Motor neuron (in vitro differentiated cells): Measurements from ENCODE around the gene METRN. TPM values are rescaled to one million over a fixed set of nuclear protein-coding genes. Genes with fewer than 3 reads are reported as not detected.
A peak's percentile ranks its signal among the peaks of the same experiment; 100 is the strongest.

Experiments used
- ATAC-seq, 8 experiments: fragments of 200-7000 bp; cut with Tn5 transposase; replicated peaks in 6 of 8; 2 replicates each; pipeline ENCODE4 v1.8.0; 2021; ENCODE audit warnings: mild to moderate bottlenecking in 8 of 8, moderate library complexity in 8 of 8
- H3K27ac ChIP-seq, 2 donors: fragments of 250-450 bp; sonication (Bioruptor Pico); 2 replicates each; pipeline ENCODE4 v1.9.0; 2021; ENCODE audit warnings: antibody characterized with exemption in 2 of 2, mild to moderate bottlenecking in 2 of 2, moderate library complexity in 1 of 2
- H3K4me1 ChIP-seq, 2 donors: fragments of 250-450 bp; sonication (Bioruptor Pico); replicated peaks in 1 of 2; 2 replicates each; pipeline ENCODE4 v1.6.1; 2021; ENCODE audit warnings: antibody characterized with exemption in 2 of 2, mild to moderate bottlenecking in 2 of 2, moderate library complexity in 1 of 2
- H3K4me3 ChIP-seq, 5 donors: fragments of 250-450 bp; sonication (Bioruptor Pico); 2 replicates each; pipeline ENCODE4 v1.9.0; 2021; ENCODE audit warnings: antibody characterized with exemption in 5 of 5, mild to moderate bottlenecking in 5 of 5, moderate library complexity in 4 of 5
- WGBS, 10 experiments: fragments of 450-650 bp; shearing (Covaris generic); methylation state at CpG; one replicate each; pipeline ENCODE4 v1.0.0; 2022; 5-methylcytosine and 5-hydroxymethylcytosine counted together
- in situ Hi-C, 9 experiments: fragments of 400-800 bp; cut with MboI; loops; one replicate each; pipeline ENCODE4 v1.15.0; 2021; ENCODE audit warnings: low sequenced_read_pairs in 9 of 9, low pct_unique_long_range_greater_than_20kb in 2 of 9; ENCODE audit not compliant: unreplicated experiment in 9 of 9
- total RNA-seq, 8 experiments: library from RNA; unstranded; fragments of 300-600 nt; gene quantifications; 2 replicates each; pipeline versions ENCODE4 v1.2.3 to v1.2.4, GENCODE V29; 2022

The METRN gene
- total RNA-seq, 8 experiments from 2014 or later: 10.1 to 402 (median 34.9) TPM

GRCh38 chr16:703406-703805, 11.5 kb upstream of the METRN start:
- H3K4me1 ChIP-seq: peaks cover 34 to 43% of the 10 kb centered on the region in 2 donors
- in situ Hi-C loops: loop anchor here in 1 of 9 experiments (25.0 kb wide), 1 partner anchor 359 kb away; the partner anchor contains the start of gene SSTR5

GRCh38 chr16:704047-704446, 10.9 kb upstream of the METRN start:
- WGBS, 10 experiments: 0 to 66% methylated on average over 1 to 5 of the region's 7 CpGs; no CpG with 5 or more reads in 8 of the 10 experiments
- H3K4me3 ChIP-seq: peak overlapping the region; percentile 55 to 96 (median 85)
- H3K4me1 ChIP-seq: peaks cover 37 to 47% of the 10 kb centered on the region in 2 donors
- ATAC-seq: no peak
- no peak overlapping the region for H3K27ac ChIP-seq
- in situ Hi-C loops: loop anchor here in 1 of 9 experiments (25.0 kb wide), 1 partner anchor 358 kb away; the partner anchor contains the start of gene SSTR5

More at GRCh38 chr16:703406-703805, 11.5 kb upstream of the METRN start:
- ATAC-seq: no peak
- WGBS, 10 experiments: 33 to 40% (median 40%) methylated on average over 1 to 4 of the region's 12 CpGs; no CpG with 5 or more reads in 7 of the 10 experiments
- Histone ChIP-seq H3K4me3 (no peak overlapping the region), H3K27ac (no peak overlapping the region)

DNA sequence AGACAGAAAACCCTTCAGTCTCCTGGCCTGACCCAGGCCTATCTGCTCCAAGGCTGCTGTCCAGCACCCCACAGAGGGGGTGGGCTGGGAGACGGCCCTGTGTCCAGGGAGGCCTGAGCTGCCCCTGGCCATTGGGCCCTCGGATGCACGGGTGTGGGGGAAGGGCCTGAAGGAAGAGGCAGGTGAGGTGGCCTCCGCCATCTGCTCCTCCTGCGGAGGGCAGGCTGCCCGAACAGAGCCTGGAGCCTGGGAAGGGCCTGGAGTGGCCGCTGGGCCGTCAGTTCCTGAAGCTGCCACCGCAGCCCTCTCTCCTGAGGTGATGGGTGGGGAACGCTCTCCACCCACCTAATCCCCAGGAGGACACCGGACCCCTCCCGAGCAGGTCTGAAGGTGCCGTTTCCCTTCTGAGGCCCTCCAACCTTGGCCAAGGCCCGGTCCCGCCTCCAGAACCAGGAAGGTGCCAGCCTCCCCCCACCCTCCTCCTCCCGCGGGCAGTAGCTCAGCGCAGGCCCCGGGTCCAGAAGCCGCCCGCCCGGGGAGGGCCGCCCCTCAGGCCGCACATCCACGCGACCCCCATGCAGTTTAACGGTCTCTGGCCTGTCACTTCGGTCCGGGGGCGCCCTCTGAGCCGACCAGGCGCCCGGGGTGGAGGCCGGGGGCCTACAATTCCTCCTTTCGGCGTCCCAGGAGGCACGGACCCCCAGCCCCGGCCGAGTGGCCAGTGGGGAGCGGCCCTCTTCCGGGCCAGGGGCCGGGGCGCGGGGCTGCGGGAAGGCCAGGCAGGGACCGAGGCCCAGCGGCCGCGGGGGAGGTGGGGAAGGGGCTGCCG, 10.2 kb upstream of the METRN start:
- in situ Hi-C loops: loop anchor here in 1 of 9 experiments (25.0 kb wide), 1 partner anchor 358 kb away; the partner anchor contains the start of gene SSTR5
- WGBS, 10 experiments: 17 to 43% (median 39%) methylated on average over 2 to 7 of the region's 50 CpGs; no CpG with 5 or more reads in 7 of the 10 experiments
- H3K4me3 ChIP-seq: peak overlapping the region; percentile 55 to 96 (median 85)
- H3K4me1 ChIP-seq: peaks cover 42 to 52% of the 10 kb centered on the region in 2 donors
- ATAC-seq: no peak
- peak overlapping the region; percentile 87 to 89 for H3K27ac ChIP-seq

DNA sequence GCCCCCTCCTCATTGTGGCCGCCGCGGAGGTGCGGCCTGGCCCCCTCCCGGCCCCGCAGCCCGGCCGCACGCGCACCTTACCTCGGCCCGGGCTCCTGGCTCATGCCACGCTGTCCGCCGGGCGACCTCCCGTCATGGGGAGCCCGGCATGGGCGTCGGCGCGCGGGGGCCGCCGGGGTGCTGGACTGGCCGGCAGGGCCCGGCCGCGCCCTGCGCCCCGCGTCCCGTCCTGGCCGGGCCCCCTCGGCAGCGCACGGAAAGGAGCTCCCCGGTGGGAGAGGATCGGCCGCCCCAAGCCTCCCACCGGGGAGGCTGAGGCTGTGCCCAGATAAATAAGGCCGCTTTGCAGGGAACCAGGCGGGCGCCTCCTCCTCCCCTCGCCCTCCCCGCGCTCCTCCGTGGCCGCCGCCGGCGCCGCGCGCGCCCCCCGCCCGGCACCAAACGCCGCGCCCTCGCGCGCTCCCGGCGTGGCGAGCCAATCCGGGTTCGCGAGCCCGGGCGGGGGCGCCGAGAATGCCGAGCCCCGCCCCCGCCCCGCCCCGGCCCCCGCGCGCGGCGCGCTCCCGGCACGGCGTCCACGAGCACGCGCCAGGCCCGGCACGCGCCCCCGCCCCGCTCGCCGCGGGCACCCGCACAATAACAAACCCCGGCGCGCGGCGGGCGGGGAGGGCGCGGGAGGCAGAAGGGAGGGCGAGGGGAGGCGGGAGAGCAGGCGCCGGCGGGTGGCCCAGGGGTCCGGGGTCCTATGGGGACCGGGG, 9.3 kb upstream of the METRN start, which contains the start of gene FBXL16:
Gene FBXL16 (minus strand): TSS at position 371 of the 758 bp plus-strand sequence. CDS start 8,396 bp downstream, outside the sequence.
- whole genome bisulfite sequencing, 10 experiments: no CpG with 5 or more reads among the region's 115 CpGs
- H3K4me1 ChIP-seq: peaks cover 44 to 55% of the 10 kb centered on the region in 2 donors
- in situ Hi-C loops: loop anchor here in 1 of 9 experiments (25.0 kb wide), 1 partner anchor 357 kb away; the partner anchor contains the start of gene SSTR5
- peak within 1 kb of the TSS; percentile 55 to 96 (median 85) for H3K4me3 ChIP-seq
- H3K27ac ChIP-seq: peak within 1 kb of the TSS; percentile 87 to 89
- ATAC-seq: peak; percentile 10 to 54 (median 46)

GRCh38 chr16:706189-707061, 8.5 kb upstream of the METRN start:
- WGBS, 10 experiments: 0 to 83% (median 60%) methylated on average over 1 to 2 of the region's 49 CpGs; no CpG with 5 or more reads in 7 of the 10 experiments
- H3K27ac ChIP-seq: peak overlapping the region; percentile 75 to 87

GRCh38 chr16:707062-707538, 7.8 kb upstream of the METRN start:
- 10 to 43% (median 20%) methylated on average over 1 to 6 of the region's 14 CpGs; no CpG with 5 or more reads in 7 of the 10 experiments for WGBS, 10 experiments
- H3K27ac ChIP-seq: peak overlapping the region; percentile 75 to 87
- in situ Hi-C loops: loop anchor here in 1 of 9 experiments (25.0 kb wide), 1 partner anchor 355 kb away; the partner anchor contains the start of gene SSTR5
- ATAC-seq: peak in 3 of 8 experiments; percentile 3 to 47 (median 5)
- peaks cover 52 to 59% of the 10 kb centered on the region in 2 donors for H3K4me1 ChIP-seq
- peak overlapping the region in 1 of 5 donors; percentile 85 for H3K4me3 ChIP-seq

More at GRCh38 chr16:706189-707061, 8.5 kb upstream of the METRN start:
- H3K4me3 ChIP-seq: peak overlapping the region; percentile 55 to 96 (median 85)
- ATAC-seq: peak in 6 of 8 experiments; percentile 2 to 19 (median 5)
- peaks cover 45 to 56% of the 10 kb centered on the region in 2 donors for H3K4me1 ChIP-seq
- in situ Hi-C loops: loop anchor here in 1 of 9 experiments (25.0 kb wide), 1 partner anchor 356 kb away; the partner anchor contains the start of gene SSTR5

DNA sequence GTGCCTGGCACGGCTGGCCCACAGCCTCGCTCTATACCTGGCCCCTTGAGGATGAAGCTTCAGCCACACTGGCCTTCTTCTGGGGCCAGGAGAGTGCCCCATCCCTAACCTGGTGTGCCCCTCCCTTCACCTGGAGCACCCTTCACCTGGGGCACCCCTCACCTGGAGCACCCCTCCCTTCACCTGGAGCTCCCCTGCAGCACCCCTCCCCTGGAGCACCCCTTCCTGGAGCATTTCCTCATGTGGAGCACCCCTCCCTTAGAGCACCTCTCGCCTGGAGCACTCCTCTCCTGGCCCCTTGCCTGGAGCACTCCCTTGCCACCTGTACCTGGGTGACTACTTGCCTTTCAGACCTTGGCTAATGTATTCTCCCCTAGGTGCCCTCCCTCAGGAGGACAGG, 6.9 kb upstream of the METRN start:
- no CpG with 5 or more reads among the region's 3 CpGs for WGBS, 10 experiments
- peaks cover 52 to 60% of the 10 kb centered on the region in 2 donors for H3K4me1 ChIP-seq
- in situ Hi-C loops: loop anchor here in 1 of 9 experiments (25.0 kb wide), 1 partner anchor 354 kb away; the partner anchor contains the start of gene SSTR5
- no peak for ATAC-seq
- H3K4me3 ChIP-seq: no peak overlapping the region
- no peak overlapping the region for H3K27ac ChIP-seq

- no CpG with 5 or more reads among the region's 4 CpGs for WGBS, 10 experiments
- peak overlapping the region; percentile 87 to 92 for H3K27ac ChIP-seq
Observed at GRCh38 chr16:708959-709358, 6.0 kb upstream of the METRN start.

GRCh38 chr16:709566-710499, 5.1 kb upstream of the METRN start:
- in situ Hi-C loops: loop anchor here in 1 of 9 experiments (25.0 kb wide), 1 partner anchor 352 kb away; the partner anchor contains the start of gene SSTR5
- H3K4me3 ChIP-seq: peak overlapping the region; percentile 27 to 35 (median 28)
- WGBS, 10 experiments: 0 to 50% (median 4%) methylated on average over 1 to 5 of the region's 30 CpGs; no CpG with 5 or more reads in 4 of the 10 experiments
- peaks cover 42 to 53% of the 10 kb centered on the region in 2 donors for H3K4me1 ChIP-seq
- ATAC-seq: peak; percentile 28 to 71 (median 58)
- H3K27ac ChIP-seq: peak overlapping the region; percentile 87 to 92

More at GRCh38 chr16:708959-709358, 6.0 kb upstream of the METRN start:
- H3K4me3 ChIP-seq: no peak overlapping the region
- in situ Hi-C loops: loop anchor here in 1 of 9 experiments (25.0 kb wide), 1 partner anchor 353 kb away; the partner anchor contains the start of gene SSTR5
- H3K4me1 ChIP-seq: peaks cover 48 to 54% of the 10 kb centered on the region in 2 donors
- ATAC-seq: peak in 1 of 8 experiments; percentile 0

- H3K27ac ChIP-seq: peak overlapping the region; percentile 87 to 92
- ATAC-seq: no peak
- in situ Hi-C loops: loop anchor here in 1 of 9 experiments (25.0 kb wide), 1 partner anchor 352 kb away; the partner anchor contains the start of gene SSTR5
- peak overlapping the region; percentile 27 to 35 (median 28) for H3K4me3 ChIP-seq
- WGBS, 10 experiments: 14% methylated on average over 3 of the region's 21 CpGs; no CpG with 5 or more reads in 9 of the 10 experiments
- H3K4me1 ChIP-seq: peaks cover 42 to 53% of the 10 kb centered on the region in 2 donors
Observed at GRCh38 chr16:710500-711075, 4.3 kb upstream of the METRN start.
